Neuronal stem cell (in vitro differentiated cells): ENCODE results near the gene RNU6-9.

Experiments
- DNase-seq: peaks from one replicate; pipeline ENCODE4 v3.0.0-alpha.2; 2013; ENCODE audit warnings: low spot score
- H2AFZ ChIP-seq: one replicate; pipeline ENCODE4 v1.6.1; 2013; ENCODE audit warnings: mild to moderate bottlenecking, low read length, inconsistent platforms
- H2AK5ac ChIP-seq: 2 replicates; pipeline ENCODE4 v1.6.1; 2013; ENCODE audit warnings: low read depth, mild to moderate bottlenecking, inconsistent platforms, low read length, moderate library complexity, mixed read lengths
- H2BK120ac ChIP-seq: 2 replicates; pipeline ENCODE4 v1.6.1; 2013; ENCODE audit warnings: low read depth, mild to moderate bottlenecking, inconsistent platforms, low read length, moderate library complexity, mixed read lengths
- H2BK12ac ChIP-seq: one replicate; pipeline ENCODE4 v1.6.1; 2013; ENCODE audit warnings: low read length, inconsistent platforms
- H2BK15ac ChIP-seq: 2 replicates; pipeline ENCODE4 v1.6.1; 2013; ENCODE audit warnings: mild to moderate bottlenecking, low read length, inconsistent platforms, mixed read lengths
- H2BK5ac ChIP-seq: one replicate; pipeline ENCODE4 v1.6.1; 2013; ENCODE audit warnings: inconsistent platforms, mild to moderate bottlenecking, low read length, moderate library complexity
- H3K14ac ChIP-seq: one replicate; pipeline ENCODE4 v1.6.1; 2013; ENCODE audit warnings: low read length, inconsistent platforms
- H3K18ac ChIP-seq: 2 replicates; pipeline ENCODE4 v1.6.1; 2013; ENCODE audit warnings: low read length, inconsistent platforms
- H3K23ac ChIP-seq: 2 replicates; pipeline ENCODE4 v1.6.1; 2013; ENCODE audit warnings: low read depth, mild to moderate bottlenecking, mixed read lengths, low read length, inconsistent platforms; ENCODE audit not compliant: poor library complexity
- H3K27ac ChIP-seq: replicated peaks from 3 replicates; pipeline ENCODE4 v1.5.1; 2013; ENCODE audit warnings: low read length, inconsistent platforms
- H3K27me3 ChIP-seq, 3 experiments: 2 replicates each; pipeline ENCODE4 v1.6.1; 2013; ENCODE audit warnings: low read length in 3 of 3, mild to moderate bottlenecking in 2 of 3, inconsistent platforms in 1 of 3, low read depth in 1 of 3, mixed read lengths in 1 of 3, moderate library complexity in 1 of 3; ENCODE audit not compliant: control insufficient read depth in 3 of 3, insufficient read depth in 3 of 3
- H3K36me3 ChIP-seq, 2 donors: replicated peaks in 1 of 2; 2 replicates each; pipeline ENCODE4 v1.6.1; 2013; ENCODE audit warnings: low read length in 2 of 2; ENCODE audit not compliant: control insufficient read depth in 2 of 2, insufficient read depth in 2 of 2
- H3K4ac ChIP-seq: 2 replicates; pipeline ENCODE4 v1.6.1; 2013; ENCODE audit warnings: inconsistent platforms, mild to moderate bottlenecking, low read length, moderate library complexity
- H3K4me1 ChIP-seq, 2 donors: 1 replicate in 1 of 2; 2 replicates in 1 of 2; pipeline ENCODE4 v1.6.1; 2013; ENCODE audit warnings: low read length in 2 of 2, low read depth in 1 of 2; ENCODE audit not compliant: control insufficient read depth in 2 of 2, insufficient read depth in 1 of 2
- H3K4me2 ChIP-seq: one replicate; pipeline ENCODE4 v1.6.1; 2013; ENCODE audit warnings: mild to moderate bottlenecking, low read length, inconsistent platforms; ENCODE audit not compliant: insufficient read depth, poor library complexity, severe bottlenecking
- H3K4me3 ChIP-seq, 2 donors: 2 replicates each; pipeline ENCODE4 v1.5.1; 2013; ENCODE audit warnings: low read length in 2 of 2, mild to moderate bottlenecking in 2 of 2, inconsistent platforms in 1 of 2, moderate library complexity in 1 of 2
- H3K79me1 ChIP-seq: one replicate; pipeline ENCODE4 v1.6.1; 2013; ENCODE audit warnings: low read depth, mild to moderate bottlenecking, inconsistent platforms, low read length, moderate library complexity
- H3K9ac ChIP-seq: one replicate; pipeline ENCODE4 v1.6.1; 2013; ENCODE audit warnings: mild to moderate bottlenecking, low read depth, low read length, inconsistent platforms; ENCODE audit not compliant: poor library complexity
- H3K9me3 ChIP-seq, 2 donors: replicated peaks in 1 of 2; 2 replicates each; pipeline versions ENCODE3 to v1.6.1; 2013; ENCODE audit warnings: low read length in 2 of 2, mild to moderate bottlenecking in 2 of 2, inconsistent platforms in 1 of 2, low read depth in 1 of 2, mixed read lengths in 1 of 2, moderate library complexity in 1 of 2; ENCODE audit not compliant: control insufficient read depth in 2 of 2, insufficient read depth in 1 of 2
- H4K8ac ChIP-seq: one replicate; pipeline ENCODE4 v1.6.1; 2013; ENCODE audit warnings: low read depth, mild to moderate bottlenecking, inconsistent platforms, low read length, moderate library complexity
- H4K91ac ChIP-seq: one replicate; pipeline ENCODE4 v1.6.1; 2013; ENCODE audit warnings: low read length, low read depth, mild to moderate bottlenecking, inconsistent platforms; ENCODE audit not compliant: poor library complexity
- WGBS, 2 donors: extraction: QIAGEN DNeasy Blood & Tissue Kit; methylation state at CpG; one replicate each; pipeline ENCODE4 v1.1.7; 2013; ENCODE audit warnings: missing lambda C conversion rate in 2 of 2, mixed read lengths in 1 of 2; ENCODE audit not compliant: insufficient read length in 2 of 2, insufficient replicate concordance in 1 of 2; ENCODE audit errors: extremely low coverage in 2 of 2; 5-methylcytosine and 5-hydroxymethylcytosine counted together

RNU6-9 gene

GRCh38 chr19:870314-870713 lies 23.0 kb upstream of the RNU6-9 start:
- WGBS, 2 donors = no CpG with 5 or more reads among the region's 8 CpGs
- H3K4me2 ChIP-seq = no peak overlapping the region
- H2BK15ac ChIP-seq = no peak overlapping the region
- peaks cover 0 to 3% of the 10 kb centered on the region in 2 donors for H3K4me1 ChIP-seq
- no peak overlapping the region for H2BK5ac ChIP-seq
- H3K27ac ChIP-seq = no peak overlapping the region
- H3K36me3 ChIP-seq = peaks cover 31 to 63% of the 10 kb centered on the region in 2 donors
- no peak overlapping the region for H2BK120ac ChIP-seq
- no peak overlapping the region for H3K14ac ChIP-seq
- H3K4me3 ChIP-seq = no peak overlapping the region
- H3K4ac ChIP-seq = no peak overlapping the region
- no peak overlapping the region for H2AFZ ChIP-seq
- H2BK12ac ChIP-seq = no peak overlapping the region
- H3K23ac ChIP-seq = no peak overlapping the region
- no peak overlapping the region for H2AK5ac ChIP-seq
- H3K79me1 ChIP-seq = peaks cover 4% of the 10 kb centered on the region
- no peak for DNase-seq
- H3K18ac ChIP-seq = no peak overlapping the region
- H4K91ac ChIP-seq = no peak overlapping the region
- H4K8ac ChIP-seq = no peak overlapping the region
- H3K9me3 ChIP-seq = no peaks in the 10 kb centered on the region
- H3K27me3 ChIP-seq = no peaks in the 10 kb centered on the region
- H3K9ac ChIP-seq = no peak overlapping the region

- Histone ChIP-seq H3K14ac (no peak overlapping the region), H3K27me3 (no peaks in the 10 kb centered on the region), H3K4me3 (no peak overlapping the region), H3K79me1 (peaks cover 4% of the 10 kb centered on the region), H2BK15ac (no peak overlapping the region), H2AK5ac (no peak overlapping the region), H3K23ac (peak overlapping the region; percentile 6), H3K27ac (no peak overlapping the region), H4K8ac (no peak overlapping the region), H2AFZ (no peak overlapping the region), H3K9me3 (no peaks in the 10 kb centered on the region), H2BK12ac (no peak overlapping the region), H3K36me3 (peaks cover 37 to 70% of the 10 kb centered on the region in 2 donors), H3K4ac (no peak overlapping the region), H2BK120ac (no peak overlapping the region), H3K18ac (no peak overlapping the region), H2BK5ac (no peak overlapping the region), H3K4me1 (peaks cover 0 to 3% of the 10 kb centered on the region in 2 donors), H3K9ac (no peak overlapping the region), H4K91ac (no peak overlapping the region), H3K4me2 (no peak overlapping the region)
- WGBS, 2 donors = no CpG with 5 or more reads among the region's 28 CpGs
- no peak for DNase-seq
Observed at GRCh38 chr19:870963-871401, 22.3 kb upstream of the RNU6-9 start.

GRCh38 chr19:871446-872265 lies 21.6 kb upstream of the RNU6-9 start:
- Histone ChIP-seq H3K14ac (no peak overlapping the region), H3K4me2 (no peak overlapping the region), H4K8ac (no peak overlapping the region), H3K27me3 (no peaks in the 10 kb centered on the region), H2AFZ (no peak overlapping the region), H3K4me1 (peaks cover 0 to 3% of the 10 kb centered on the region in 2 donors), H3K9me3 (no peaks in the 10 kb centered on the region), H2BK12ac (no peak overlapping the region), H3K36me3 (peaks cover 40 to 76% of the 10 kb centered on the region in 2 donors), H3K9ac (peak overlapping the region; percentile 4), H3K23ac (peak overlapping the region; percentile 65), H3K18ac (peak overlapping the region; percentile 85), H3K4ac (no peak overlapping the region), H3K79me1 (peaks cover 7% of the 10 kb centered on the region), H3K27ac (peak overlapping the region; percentile 46), H2BK5ac (peak overlapping the region; percentile 82), H2BK120ac (no peak overlapping the region), H2BK15ac (peak overlapping the region; percentile 75), H2AK5ac (peak overlapping the region; percentile 92), H4K91ac (no peak overlapping the region), H3K4me3 (no peak overlapping the region)
- WGBS, 2 donors = no CpG with 5 or more reads among the region's 33 CpGs
- DNase-seq = no peak

GRCh38 chr19:872266-872951 lies 20.9 kb upstream of the RNU6-9 start:
- peaks cover 46 to 80% of the 10 kb centered on the region in 2 donors for H3K36me3 ChIP-seq
- H3K4me3 ChIP-seq = no peak overlapping the region
- no peak overlapping the region for H3K4ac ChIP-seq
- peaks cover 9% of the 10 kb centered on the region for H3K79me1 ChIP-seq
- peak overlapping the region; percentile 82 for H2BK5ac ChIP-seq
- no peak overlapping the region for H2BK120ac ChIP-seq
- H2AFZ ChIP-seq = no peak overlapping the region
- no peak overlapping the region for H4K8ac ChIP-seq
- H2BK15ac ChIP-seq = peak overlapping the region; percentile 75
- H3K9ac ChIP-seq = peak overlapping the region; percentile 4
- no peaks in the 10 kb centered on the region for H3K9me3 ChIP-seq
- H2AK5ac ChIP-seq = peak overlapping the region; percentile 92
- H2BK12ac ChIP-seq = no peak overlapping the region
- no peak overlapping the region for H3K4me2 ChIP-seq
- WGBS, 2 donors = no CpG with 5 or more reads among the region's 27 CpGs
- peaks cover 0 to 1% of the 10 kb centered on the region in 2 donors for H3K4me1 ChIP-seq
- H3K14ac ChIP-seq = no peak overlapping the region
- DNase-seq = no peak
- H3K23ac ChIP-seq = peak overlapping the region; percentile 65
- H3K18ac ChIP-seq = peak overlapping the region; percentile 85
- peak overlapping the region; percentile 46 for H3K27ac ChIP-seq
- no peak overlapping the region for H4K91ac ChIP-seq
- H3K27me3 ChIP-seq = no peaks in the 10 kb centered on the region
